OCI-M2 (cell line): ENCODE measurements around the gene LRP1B.

ENCODE experiments used
- DNase-seq: peaks from one replicate; lab custom pipeline; 2025; ENCODE audit not compliant: unreplicated experiment; lab: John Stamatoyannopoulos, UW

The LRP1B gene

GRCh38 chr2:141601511-141602152, 529.2 kb downstream of the LRP1B start:
- no peak for DNase-seq

- DNase-seq: no peak
Observed at GRCh38 chr2:141599721-141600120, 531.1 kb downstream of the LRP1B start.

- no peak for DNase-seq
Observed at GRCh38 chr2:141598982-141599381, 531.8 kb downstream of the LRP1B start.

GRCh38 chr2:141595316-141595920, 535.4 kb downstream of the LRP1B start:
- no peak for DNase-seq

DNA sequence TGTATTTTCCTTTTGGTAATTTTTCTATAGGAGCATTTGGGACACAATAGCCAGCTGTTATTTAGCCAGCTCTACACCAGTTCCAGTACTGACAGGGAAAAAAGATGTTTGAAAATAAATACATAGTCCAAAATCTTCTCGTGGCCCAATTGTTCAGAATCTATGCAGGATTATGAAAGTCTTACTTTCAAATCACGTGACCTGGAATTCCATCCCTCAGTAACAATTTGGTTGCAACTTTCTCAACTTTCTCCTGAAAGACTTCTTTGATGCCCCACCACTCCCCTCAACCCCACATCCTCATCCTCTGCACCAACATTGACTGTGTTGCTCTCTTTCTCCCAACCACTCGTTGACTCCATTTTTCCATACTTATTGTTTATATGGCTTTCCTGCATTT, 539.0 kb downstream of the LRP1B start:
- DNase-seq: no peak

- DNase-seq: no peak
Observed at GRCh38 chr2:141590620-141591019, 540.2 kb downstream of the LRP1B start.

DNA sequence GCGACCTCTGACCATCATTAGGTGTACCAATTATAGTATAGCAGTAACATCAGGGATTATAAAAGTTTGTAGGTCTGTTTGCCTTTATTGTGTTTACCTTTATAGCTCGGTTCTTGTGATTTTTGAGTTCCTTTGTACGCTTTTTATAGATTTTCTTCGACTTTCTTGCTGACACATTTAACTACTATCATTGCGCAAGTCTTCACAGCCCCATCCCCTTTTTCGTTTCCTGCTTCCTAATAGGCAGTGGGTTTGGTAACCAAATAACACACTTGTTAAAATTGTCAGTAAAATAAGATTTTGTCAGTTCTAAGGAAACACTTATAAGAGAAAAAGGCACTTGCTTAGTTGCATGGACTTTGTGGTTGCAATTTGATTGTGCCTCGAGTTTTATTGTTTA, 541.5 kb downstream of the LRP1B start:
- DNase-seq: no peak

DNA sequence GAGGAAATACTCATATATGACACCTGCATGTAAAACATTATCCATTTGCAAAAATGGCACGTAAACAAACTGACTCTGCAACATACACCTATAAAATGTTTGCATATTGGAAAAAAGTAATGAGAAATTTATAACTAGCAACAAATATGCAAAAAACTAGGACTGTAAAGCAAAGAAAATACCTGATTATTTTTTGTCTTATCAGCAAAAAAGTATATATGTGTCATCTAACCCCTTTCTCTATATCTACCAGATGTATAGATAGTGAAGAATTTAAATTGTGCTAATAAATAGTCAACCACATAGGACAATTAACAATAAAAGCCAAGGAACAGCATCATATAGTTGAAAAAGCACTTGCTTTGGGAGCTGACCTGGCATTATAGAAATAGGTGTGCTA, 543.8 kb downstream of the LRP1B start:
- no peak for DNase-seq

DNA sequence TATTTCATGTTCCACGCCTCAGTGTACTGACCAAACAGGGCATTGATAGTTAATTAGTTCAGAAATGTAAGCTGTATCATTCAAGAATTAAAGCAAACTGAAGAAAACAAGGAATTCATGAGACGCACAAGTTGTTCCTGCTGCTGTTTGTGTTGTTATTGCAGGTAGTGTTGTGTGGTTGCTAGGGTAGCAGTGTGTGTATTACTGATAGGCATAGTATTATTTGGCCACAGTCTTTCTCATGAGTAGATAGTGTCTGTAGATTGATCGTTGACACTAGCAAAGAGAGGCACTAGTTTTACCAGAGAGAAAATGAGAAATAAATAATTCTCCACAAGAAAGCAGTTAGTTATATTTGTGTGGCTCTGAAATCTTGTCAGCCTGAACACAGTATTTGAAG, 548.6 kb downstream of the LRP1B start:
- no peak for DNase-seq

- DNase-seq: no peak
Observed at GRCh38 chr2:141579071-141579470, 551.7 kb downstream of the LRP1B start.

GRCh38 chr2:141570474-141571131, 560.2 kb downstream of the LRP1B start:
- no peak for DNase-seq

DNA sequence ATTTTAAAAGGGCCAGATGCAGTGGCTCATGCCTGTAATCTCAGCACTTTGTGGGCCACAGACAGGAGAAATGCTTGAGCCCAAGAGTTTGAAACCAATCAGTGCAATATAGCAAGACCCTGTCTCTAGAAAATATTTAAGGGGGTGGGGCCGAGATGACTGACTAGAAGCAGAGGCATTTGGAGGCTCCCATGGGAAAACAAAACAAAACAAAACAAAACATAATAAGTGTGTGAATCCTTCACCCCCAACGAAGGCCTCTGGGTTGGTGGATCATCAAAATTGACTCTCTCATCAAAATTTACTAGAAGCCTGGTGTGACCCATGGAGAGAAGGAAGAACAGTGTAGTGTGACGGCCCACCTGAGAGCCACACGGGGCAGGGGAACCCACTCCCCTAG, 560.9 kb downstream of the LRP1B start:
- DNase-seq: no peak

DNA sequence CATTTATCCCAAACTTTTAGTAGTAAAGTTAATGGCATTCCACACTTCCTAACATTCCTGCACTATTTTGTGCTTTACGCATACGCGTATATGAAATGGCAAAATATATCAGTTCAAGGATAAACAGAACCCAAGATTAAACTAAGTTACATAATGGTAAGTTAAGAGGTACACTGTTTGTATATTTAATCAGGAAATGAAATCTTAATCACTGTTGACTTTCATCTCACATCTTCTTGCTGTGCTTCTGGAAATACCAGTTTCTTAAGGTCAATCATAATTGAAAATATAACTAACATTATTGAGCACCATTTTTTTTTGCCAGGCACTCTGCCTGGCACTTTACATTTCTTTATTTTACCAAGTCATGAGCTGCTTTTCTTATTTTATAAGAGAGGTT, 565.2 kb downstream of the LRP1B start:
- no peak for DNase-seq

GRCh38 chr2:141560723-141561122, 570.1 kb downstream of the LRP1B start:
- DNase-seq: no peak

DNA sequence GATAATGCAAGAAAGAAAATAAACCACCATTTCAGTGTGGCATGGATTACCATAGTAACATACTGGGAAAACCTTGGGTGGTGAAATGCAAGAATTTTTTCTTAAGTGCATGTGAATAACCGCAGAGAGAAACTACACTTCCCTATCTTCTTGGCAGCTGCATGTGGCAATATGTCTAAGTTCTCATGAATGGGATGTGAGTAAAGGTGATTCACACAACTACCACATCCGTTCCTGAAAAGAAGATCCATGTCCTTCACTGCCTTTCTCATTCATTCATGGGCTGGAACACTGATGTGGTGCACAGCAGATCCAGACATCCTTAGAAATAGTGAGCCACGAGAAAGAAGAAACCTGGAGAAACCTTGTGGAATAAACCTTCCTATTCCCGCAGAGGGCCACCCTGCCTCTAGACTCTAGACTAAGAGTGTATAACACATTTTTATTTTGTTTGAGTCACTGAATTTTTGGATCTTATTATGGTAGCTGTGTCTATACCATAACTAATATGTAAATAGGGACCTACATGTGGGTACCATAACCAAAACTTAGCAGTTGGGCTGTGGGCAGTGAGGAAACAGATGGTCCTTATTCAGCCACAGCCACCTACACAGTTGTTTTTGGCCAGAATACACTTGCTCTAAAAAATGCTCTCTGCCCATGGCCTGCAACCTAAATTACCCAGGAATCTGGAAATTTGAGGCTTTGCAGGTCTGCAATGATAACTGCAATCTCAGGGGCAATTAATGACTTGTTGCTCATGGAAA, 573.3 kb downstream of the LRP1B start:
- no peak for DNase-seq

- no peak for DNase-seq
Observed at GRCh38 chr2:141555876-141556470, 574.8 kb downstream of the LRP1B start.

GRCh38 chr2:141554810-141555209, 576.0 kb downstream of the LRP1B start:
- peak; percentile 10 for DNase-seq

- no peak for DNase-seq
Observed at GRCh38 chr2:141534666-141535362, 596.0 kb downstream of the LRP1B start.

DNA sequence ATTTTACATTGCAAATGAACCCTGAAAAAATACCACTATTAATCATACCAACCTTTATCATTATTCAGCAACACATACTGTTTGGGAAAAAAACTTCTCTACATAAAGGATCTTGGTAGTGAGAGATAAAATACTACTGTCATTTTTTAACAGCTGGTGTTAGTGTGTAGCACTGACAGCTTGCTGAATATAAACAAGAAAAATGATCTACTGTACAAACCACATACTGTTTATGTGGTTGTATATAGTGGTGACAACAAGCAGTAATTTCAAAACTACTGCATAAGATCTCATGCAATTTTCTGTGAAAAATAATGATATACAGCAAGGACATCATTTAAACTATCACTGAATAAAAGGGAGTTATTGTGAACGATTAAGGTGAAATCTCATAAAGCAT, 601.2 kb downstream of the LRP1B start:
- DNase-seq: no peak

DNA sequence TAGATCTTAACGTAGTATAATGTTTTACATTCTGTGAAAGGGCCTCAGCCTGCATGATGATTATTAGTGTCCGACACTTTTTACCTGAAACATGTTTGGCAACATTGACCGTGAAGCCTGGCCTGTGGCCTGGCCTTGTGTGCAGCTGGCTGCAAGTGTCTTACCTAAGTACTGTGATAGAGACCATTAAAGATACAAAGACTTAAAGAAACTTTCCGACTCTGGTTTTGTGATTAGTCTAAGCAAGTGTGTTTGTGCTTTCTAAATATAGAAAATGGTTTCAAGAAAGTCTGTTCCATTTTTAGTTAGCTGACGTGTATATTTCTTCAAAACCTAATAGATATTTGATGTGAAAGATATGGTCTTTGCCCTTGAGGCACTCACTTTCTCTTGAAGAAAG, 601.8 kb downstream of the LRP1B start:
- DNase-seq: no peak

DNA sequence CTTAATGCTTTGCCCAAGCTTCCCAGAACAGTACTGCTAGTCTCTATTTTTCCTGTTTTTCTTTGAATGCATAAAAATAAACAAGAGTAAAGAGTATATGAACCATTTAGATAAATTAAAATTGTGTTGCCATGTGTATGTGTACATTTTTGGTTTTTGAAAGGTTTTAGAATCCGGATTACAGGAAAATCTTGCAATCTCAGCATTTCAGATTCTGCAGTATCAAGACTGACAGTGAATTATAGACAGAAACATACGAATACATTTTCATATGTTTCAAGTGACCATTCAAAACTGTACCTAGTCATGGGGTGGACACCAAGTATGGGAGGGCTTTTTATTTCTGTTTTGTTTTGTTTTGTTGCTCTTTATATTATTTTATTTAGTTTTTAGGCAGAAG, 604.1 kb downstream of the LRP1B start:
- DNase-seq: no peak
